Keratinocyte (primary cell): Measurements from ENCODE around the gene PLD5. TPM values are rescaled to one million over a fixed set of nuclear protein-coding genes. Genes with fewer than 3 reads are reported as not detected.

Source experiments
- DNase-seq: peaks from one replicate; pipeline ENCODE4 v3.0.0-alpha.2; 2011; ENCODE audit warnings: low read depth, missing footprints, low spot score
- FAIRE-seq: peaks from 2 replicates; lab custom pipeline; 2011; peaks lifted over from hg19 to GRCh38; lab: Jason Lieb, UNC
- H2AFZ ChIP-seq: 2 replicates; pipeline ENCODE4 v1.6.0; 2012; ENCODE audit warnings: low read length, control low read depth, inconsistent platforms; ENCODE audit not compliant: control insufficient read depth
- H3K27ac ChIP-seq: 2 replicates; pipeline ENCODE4 v1.5.1; 2011; ENCODE audit warnings: low read length; ENCODE audit not compliant: control insufficient read depth, insufficient read depth
- H3K27me3 ChIP-seq: 3 replicates; pipeline ENCODE4 v1.6.0; 2011; ENCODE audit warnings: low read length; ENCODE audit not compliant: control insufficient read depth, insufficient read depth; ENCODE audit errors: extremely low read depth
- H3K36me3 ChIP-seq, 2 experiments: 2 replicates in 1 of 2; 3 replicates in 1 of 2; pipeline ENCODE4 v1.5.1; 2011; ENCODE audit warnings: low read length in 2 of 2, mild to moderate bottlenecking in 1 of 2; ENCODE audit not compliant: control insufficient read depth in 2 of 2, insufficient read depth in 2 of 2; ENCODE audit errors: extremely low read depth in 1 of 2
- H3K4me1 ChIP-seq: 3 replicates; pipeline ENCODE4 v1.5.1; 2011; ENCODE audit warnings: low read length; ENCODE audit not compliant: control insufficient read depth, insufficient read depth; ENCODE audit errors: extremely low read depth
- H3K4me2 ChIP-seq: 3 replicates; pipeline ENCODE4 v1.6.0; 2011; ENCODE audit warnings: low read depth, low read length; ENCODE audit not compliant: control insufficient read depth, insufficient read depth; ENCODE audit errors: extremely low read depth
- H3K4me3 ChIP-seq, 3 experiments: fragments of 200-600 bp in 1 of 3; sonication (generic) in 1 of 3; 2 replicates in 2 of 3; 3 replicates in 1 of 3; pipeline ENCODE4 v1.5.1; 2011 to 2016; ENCODE audit warnings: low read length in 3 of 3, mild to moderate bottlenecking in 3 of 3, control low read depth in 2 of 3, inconsistent platforms in 1 of 3, low read depth in 1 of 3, mixed read lengths in 1 of 3, mixed run types in 1 of 3, moderate library complexity in 1 of 3; ENCODE audit not compliant: control insufficient read depth in 2 of 3, insufficient read depth in 2 of 3; ENCODE audit errors: extremely low read depth in 1 of 3
- H3K79me2 ChIP-seq: 2 replicates; pipeline ENCODE4 v1.6.0; 2012; ENCODE audit warnings: low read length; ENCODE audit not compliant: control insufficient read depth, insufficient read depth
- H3K9ac ChIP-seq: 3 replicates; pipeline ENCODE4 v1.6.0; 2011; ENCODE audit warnings: low read length; ENCODE audit not compliant: control insufficient read depth, insufficient read depth; ENCODE audit errors: extremely low read depth
- H3K9me1 ChIP-seq: 3 replicates; pipeline ENCODE4 v1.6.0; 2011; ENCODE audit warnings: low read length; ENCODE audit not compliant: control insufficient read depth, insufficient read depth; ENCODE audit errors: extremely low read depth
- H3K9me3 ChIP-seq: 2 replicates; pipeline ENCODE4 v1.5.1; 2012; ENCODE audit warnings: low read depth, low read length; ENCODE audit not compliant: control insufficient read depth
- H4K20me1 ChIP-seq: 3 replicates; pipeline ENCODE4 v1.6.0; 2011; ENCODE audit warnings: low read length; ENCODE audit not compliant: control insufficient read depth, insufficient read depth; ENCODE audit errors: extremely low read depth
- CTCF ChIP-seq, 3 experiments: IDR thresholded peaks in 1 of 3; conservative IDR thresholded peaks in 1 of 3; optimal IDR thresholded peaks in 1 of 3; 2 replicates in 2 of 3; 3 replicates in 1 of 3; pipeline versions ENCODE3 to v1.5.1; 2011; ENCODE audit warnings: low read length in 3 of 3, mild to moderate bottlenecking in 3 of 3, moderate library complexity in 2 of 3, control low read depth in 1 of 3, inconsistent platforms in 1 of 3; ENCODE audit not compliant: insufficient read depth in 2 of 3; ENCODE audit errors: extremely low read depth in 1 of 3
- EZH2 ChIP-seq: IDR thresholded peaks from one replicate; pipeline ENCODE4 v1.6.1; 2012; ENCODE audit warnings: inconsistent platforms, mild to moderate bottlenecking, low read length, moderate library complexity
- dilution Hi-C: fragments of 300-500 bp; cut with MboI; formaldehyde crosslinking; loops from one replicate; pipeline ENCODE4 v1.7.0; 2020; ENCODE audit warnings: low sequenced_read_pairs; ENCODE audit not compliant: extremely low pct_ligation_motif_present
- polyA plus RNA-seq, 5 experiments: library from polyadenylated mRNA; depleted of rRNA in 3 of 5; stranded (reverse) in 3 of 5; stranded (forward) in 1 of 5; unstranded in 1 of 5; fragments of >200 nt; gene quantifications; 1 replicate in 1 of 5; 2 replicates in 3 of 5; 3 replicates in 1 of 5; pipeline versions ENCODE4 v1.2.1 to v1.2.3, GENCODE V29; 2011 to 2012; ENCODE audit warnings: missing spikeins in 2 of 5, low read depth in 1 of 5, low replicate concordance in 1 of 5

Gene PLD5
- polyA plus RNA-seq, 1 donor (not counting 4 experiments of a cell fraction or from before 2014, with no cell fraction given) = 7.2 TPM

GRCh38 chr1:242237051-242237450 is 287.4 kb downstream of the PLD5 start:
- no peaks in the 10 kb centered on the region for H3K79me2 ChIP-seq
- no peak overlapping the region for H2AFZ ChIP-seq
- H3K4me3 ChIP-seq = no peak overlapping the region
- no peaks in the 10 kb centered on the region for H3K27me3 ChIP-seq
- no peak for DNase-seq
- H3K9me3 ChIP-seq = no peaks in the 10 kb centered on the region
- H3K36me3 ChIP-seq = peaks cover 0 to 4% of the 10 kb centered on the region in 2 experiments
- TF ChIP-seq CTCF (optimal IDR thresholded peaks at IDR 0.05 in 1 of 3, IDR thresholded peaks at IDR 0.05 in 1 of 3, conservative IDR thresholded peaks at IDR 0.05 in 1 of 3; ENCODE audit: extremely low read depth in 1 of 3, insufficient read depth in 2 of 3, low read length in 3 of 3) (no peak), EZH2 (no peak)
- no peak overlapping the region for H3K4me2 ChIP-seq
- FAIRE-seq = no peak
- no peak overlapping the region for H3K27ac ChIP-seq
- dilution Hi-C loops = no loop called here
- H3K9ac ChIP-seq = no peak overlapping the region
- H3K9me1 ChIP-seq = no peaks in the 10 kb centered on the region
- H4K20me1 ChIP-seq = no peaks in the 10 kb centered on the region
- no peaks in the 10 kb centered on the region for H3K4me1 ChIP-seq

- FAIRE-seq (no peak), DNase-seq (no peak)
- H3K9ac ChIP-seq = no peak overlapping the region
- H3K27ac ChIP-seq = no peak overlapping the region
- H2AFZ ChIP-seq = no peak overlapping the region
- no peak for TF ChIP-seq EZH2
- no peak for TF ChIP-seq CTCF (optimal IDR thresholded peaks at IDR 0.05 in 1 of 3, IDR thresholded peaks at IDR 0.05 in 1 of 3, conservative IDR thresholded peaks at IDR 0.05 in 1 of 3; ENCODE audit: extremely low read depth in 1 of 3, insufficient read depth in 2 of 3, low read length in 3 of 3)
- H3K4me3 ChIP-seq = no peak overlapping the region
- dilution Hi-C loops = no loop called here
- H3K27me3 ChIP-seq = no peaks in the 10 kb centered on the region
- H3K9me3 ChIP-seq = no peaks in the 10 kb centered on the region
- H3K36me3 ChIP-seq = no peaks in the 10 kb centered on the region
- H3K4me2 ChIP-seq = no peak overlapping the region
- no peaks in the 10 kb centered on the region for H3K4me1 ChIP-seq
- H3K79me2 ChIP-seq = no peaks in the 10 kb centered on the region
- H4K20me1 ChIP-seq = no peaks in the 10 kb centered on the region
- H3K9me1 ChIP-seq = no peaks in the 10 kb centered on the region
Observed at GRCh38 chr1:242228991-242229390, 295.5 kb downstream of the PLD5 start.
